WI38 (cell line): ENCODE results near the gene RCOR1.

ENCODE experiments used
- H3K4me3 ChIP-seq: 2 replicates; pipeline ENCODE4 v1.5.1; 2011; ENCODE audit warnings: low read depth, mild to moderate bottlenecking, control low read depth, low read length
- CTCF ChIP-seq: IDR thresholded peaks from 2 replicates; pipeline ENCODE4 v1.5.1; 2012; ENCODE audit warnings: low read depth, mild to moderate bottlenecking, control low read depth, low read length

RCOR1 gene

GRCh38 chr14:102671410-102671809 is 79.0 kb downstream of the RCOR1 start:
- no peak overlapping the region for H3K4me3 ChIP-seq
- TF ChIP-seq CTCF, result no peak

- no peak overlapping the region for H3K4me3 ChIP-seq
- no peak for TF ChIP-seq CTCF
Observed at GRCh38 chr14:102672410-102672960, 80.0 kb downstream of the RCOR1 start.

DNA sequence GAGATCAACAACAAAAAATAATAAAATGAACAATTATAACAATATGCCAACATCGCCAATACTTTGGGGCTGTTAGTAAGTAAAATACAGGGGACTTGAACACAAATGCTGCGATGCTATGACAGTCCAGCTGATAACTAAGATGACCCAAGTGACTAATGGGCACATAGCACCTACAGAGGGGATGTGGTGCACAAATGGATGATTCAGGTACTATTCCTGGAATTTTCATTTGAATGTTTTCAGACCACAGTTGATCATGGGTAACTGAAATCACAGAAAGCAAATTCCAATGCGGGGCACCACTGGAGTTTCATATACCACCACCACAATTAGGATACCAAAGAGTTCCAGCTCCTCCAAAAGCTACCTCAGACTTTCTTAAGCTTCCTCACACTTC is 82.9 kb downstream of the RCOR1 start:
- no peak overlapping the region for H3K4me3 ChIP-seq
- no peak for TF ChIP-seq CTCF

- no peak for TF ChIP-seq CTCF
- no peak overlapping the region for H3K4me3 ChIP-seq
Observed at GRCh38 chr14:102678394-102678793, 85.9 kb downstream of the RCOR1 start.

- no peak overlapping the region for H3K4me3 ChIP-seq
- no peak for TF ChIP-seq CTCF
Observed at GRCh38 chr14:102683399-102684297, 91.2 kb downstream of the RCOR1 start.

DNA sequence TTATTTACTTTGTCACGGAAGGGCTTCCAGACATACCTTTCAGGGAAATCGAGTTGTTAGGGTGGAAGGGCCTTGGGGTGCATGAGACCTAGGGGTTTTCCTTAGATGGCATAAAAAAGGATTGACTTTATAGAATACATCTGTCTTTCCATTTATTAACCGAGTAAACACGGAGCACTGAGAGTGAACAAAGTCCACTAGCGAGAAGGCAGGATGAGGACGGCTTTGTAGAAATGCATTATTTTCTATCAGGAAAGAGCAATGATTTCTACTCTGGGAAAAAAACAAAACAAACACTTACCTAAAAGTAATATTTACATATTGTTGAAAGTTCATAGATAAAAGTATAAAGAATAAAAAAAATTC is 91.8 kb downstream of the RCOR1 start:
- TF ChIP-seq CTCF, result no peak
- no peak overlapping the region for H3K4me3 ChIP-seq

GRCh38 chr14:102686196-102686801 is 93.8 kb downstream of the RCOR1 start:
- H3K4me3 ChIP-seq, result no peak overlapping the region
- no peak for TF ChIP-seq CTCF
